ENCODE results near the gene BOLA2B.
"Not testable (repeated sequence)": the region's sequence is repeated elsewhere in the genome, so short reads cannot be mapped to it uniquely, and the experiment has no call there.

Gene BOLA2B

GRCh38 chr16:30193615-30194014 lies at the start of gene BOLA2B, which contains the start of gene SLX1A:
Gene BOLA2B, minus strand, starts transcription at chr16:30193666. Its CDS starts 71 bp downstream, at chr16:30193595.
Gene SLX1A, plus strand, starts transcription at chr16:30193875. Its CDS starts 210 bp downstream, at chr16:30194085.
- not testable (repeated sequence) for DNase-seq

GRCh38 chr16:30217082-30217481 lies 23.6 kb upstream of the BOLA2B start:
- DNase-seq: not testable (repeated sequence)

GRCh38 chr16:30211414-30211813 lies 17.9 kb upstream of the BOLA2B start:
- not testable (repeated sequence) for DNase-seq

- not testable (repeated sequence) for DNase-seq
Measured at GRCh38 chr16:30209032-30209431, 15.6 kb upstream of the BOLA2B start.

- DNase-seq: not testable (repeated sequence)
Measured at GRCh38 chr16:30207063-30207704, 13.7 kb upstream of the BOLA2B start.

- DNase-seq: not testable (repeated sequence)
Measured at GRCh38 chr16:30206252-30206651, 12.8 kb upstream of the BOLA2B start.

GRCh38 chr16:30205541-30206236 lies 12.2 kb upstream of the BOLA2B start:
- DNase-seq: not testable (repeated sequence)

- not testable (repeated sequence) for DNase-seq
Measured at GRCh38 chr16:30199608-30200343, 6.3 kb upstream of the BOLA2B start.

- not testable (repeated sequence) for DNase-seq
Measured at GRCh38 chr16:30199049-30199448, 5.6 kb upstream of the BOLA2B start, which contains the start of gene SULT1A3. Gene SULT1A3, plus strand, starts transcription at chr16:30199255. Its CDS starts 1,474 bp downstream, at chr16:30200729.

- not testable (repeated sequence) for DNase-seq
Measured at GRCh38 chr16:30197001-30197400, 3.5 kb upstream of the BOLA2B start.

- not testable (repeated sequence) for DNase-seq
Measured at GRCh38 chr16:30194172-30194925, 883 bp upstream of the BOLA2B start.

- not testable (repeated sequence) for DNase-seq
Measured at GRCh38 chr16:30193098-30193497, 368 bp downstream of the BOLA2B start.

- not testable (repeated sequence) for DNase-seq
Measured at GRCh38 chr16:30191158-30191557, 2.3 kb downstream of the BOLA2B start.

- no peak for DNase-seq
Measured at GRCh38 chr16:30187971-30188561, 5.4 kb downstream of the BOLA2B start.

- DNase-seq: no peak
Measured at GRCh38 chr16:30187556-30187865, 6.0 kb downstream of the BOLA2B start.

- DNase-seq: no peak
Measured at GRCh38 chr16:30186782-30187555, 6.5 kb downstream of the BOLA2B start.

- DNase-seq: no peak
Measured at GRCh38 chr16:30186444-30186781, 7.1 kb downstream of the BOLA2B start.

GRCh38 chr16:30185683-30186421 lies 7.6 kb downstream of the BOLA2B start:
- DNase-seq: no peak

GRCh38 chr16:30184891-30185682 lies 8.4 kb downstream of the BOLA2B start:
- DNase-seq: no peak

All from NCI-H2081 (cell line).